ENCODE results near the gene SLC22A23. TPM values are rescaled to one million over a fixed set of nuclear protein-coding genes. Genes with fewer than 3 reads are reported as not detected.

Gene SLC22A23
- total RNA-seq, 2 donors from 2014 or later, result 53.1 to 129 TPM

DNA sequence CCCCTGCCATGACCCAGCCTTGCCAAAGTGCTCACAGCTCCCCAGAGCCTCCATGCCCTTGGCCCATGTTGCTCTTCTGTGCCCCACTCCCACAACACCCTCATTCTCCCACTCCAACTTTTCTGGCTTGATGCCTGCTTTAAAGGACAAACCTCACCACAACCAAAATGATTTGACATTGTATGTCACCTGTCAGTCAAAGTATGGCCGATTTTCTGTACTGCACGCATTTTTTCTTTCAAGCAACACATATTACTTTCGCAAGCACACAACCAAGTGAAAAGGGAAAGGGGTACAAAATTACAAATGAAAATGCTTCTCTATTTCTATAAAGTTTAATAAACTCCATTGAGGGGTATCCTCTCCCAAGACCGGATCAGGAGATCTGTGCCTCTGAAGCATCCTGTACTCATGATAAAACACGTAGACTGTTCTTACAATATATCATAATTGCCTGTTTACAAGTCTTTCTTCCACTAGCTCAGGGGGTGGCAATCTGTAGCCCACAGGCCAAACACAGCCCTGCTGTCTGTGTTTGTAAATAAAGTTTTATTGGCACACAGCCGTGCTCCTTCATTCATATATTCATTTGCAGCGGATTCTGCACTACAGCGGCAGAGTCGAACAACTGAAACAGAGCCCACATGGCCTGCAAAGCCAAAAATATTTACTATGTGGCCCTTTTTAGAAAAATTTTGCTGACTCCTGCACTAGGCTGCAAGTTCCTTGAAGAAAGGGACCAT, 32.5 kb downstream of the SLC22A23 start:
- Histone ChIP-seq H3K9me3 (no peaks in the 10 kb centered on the region), H3K27me3 (replicated peaks; ENCODE audit: insufficient read depth) (no peaks in the 10 kb centered on the region), H3K4me3 (no peak overlapping the region), H3K4me1 (replicated peaks) (peaks cover 2% of the 10 kb centered on the region), H3K36me3 (no peaks in the 10 kb centered on the region), H3K27ac (no peak overlapping the region)
- DNase-seq (ENCODE audit: low spot score), result no peak
- 93% methylated on average over 9 of the region's 9 CpGs for WGBS
- TF ChIP-seq CTCF (IDR thresholded peaks at IDR 0.05), result no peak
- no peak for TF ChIP-seq POLR2AphosphoS5 (IDR thresholded peaks at IDR 0.05)
- TF ChIP-seq POLR2A (IDR thresholded peaks at IDR 0.05), result no peak
- intact Hi-C loops (cut with DNase I), result no loop called here

DNA sequence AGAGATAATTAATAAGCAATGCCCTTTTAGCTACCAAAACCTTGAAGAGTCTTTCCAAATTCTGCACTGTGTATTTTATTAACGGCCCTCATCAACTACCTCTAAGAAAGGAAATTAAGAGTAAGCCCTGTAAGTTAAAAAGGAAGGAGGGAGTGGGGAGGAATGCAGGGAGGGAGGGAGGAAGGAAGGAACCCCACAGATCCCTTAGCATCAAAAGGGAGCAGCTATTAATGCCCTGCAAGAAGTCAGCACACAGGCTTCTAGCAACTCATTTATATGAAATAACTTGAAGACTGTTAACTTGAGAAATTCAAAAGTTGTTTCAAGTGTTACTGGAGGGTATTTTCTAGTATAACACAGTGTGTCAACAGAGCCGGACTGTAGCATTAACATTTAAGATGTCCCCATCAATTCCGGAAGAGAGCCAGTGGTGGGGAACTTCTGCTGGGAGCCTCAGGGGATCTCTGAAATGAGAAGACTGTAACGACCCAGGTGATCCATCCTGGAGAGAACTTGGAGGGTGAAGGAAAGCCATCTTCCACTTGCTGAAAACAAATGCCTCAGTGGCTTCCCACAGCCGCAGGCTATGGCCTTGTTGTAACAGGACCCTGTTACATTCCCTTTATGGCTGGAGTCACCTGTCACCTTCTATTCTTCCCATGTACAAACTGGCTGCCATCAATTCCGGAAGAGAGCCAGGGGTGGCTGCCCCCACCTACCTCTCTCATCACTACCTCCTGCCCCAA, 33.2 kb downstream of the SLC22A23 start:
- intact Hi-C loops (cut with DNase I), result no loop called here
- TF ChIP-seq POLR2A (IDR thresholded peaks at IDR 0.05), result no peak
- no peak for TF ChIP-seq CTCF (IDR thresholded peaks at IDR 0.05)
- no peak for TF ChIP-seq POLR2AphosphoS5 (IDR thresholded peaks at IDR 0.05)
- DNase-seq (ENCODE audit: low spot score), result no peak
- H3K4me3 ChIP-seq, result no peak overlapping the region
- peaks cover 2% of the 10 kb centered on the region for H3K4me1 ChIP-seq (replicated peaks)
- H3K27ac ChIP-seq, result no peak overlapping the region
- H3K36me3 ChIP-seq, result no peaks in the 10 kb centered on the region
- no peaks in the 10 kb centered on the region for H3K9me3 ChIP-seq
- WGBS, result 80% methylated on average over 6 of the region's 6 CpGs
- H3K27me3 ChIP-seq (replicated peaks; ENCODE audit: insufficient read depth), result no peaks in the 10 kb centered on the region

- no peak for TF ChIP-seq POLR2A (IDR thresholded peaks at IDR 0.05)
- TF ChIP-seq POLR2AphosphoS5 (IDR thresholded peaks at IDR 0.05), result no peak
- no peak for TF ChIP-seq CTCF (IDR thresholded peaks at IDR 0.05)
- intact Hi-C loops (cut with DNase I), result no loop called here
- no peak for DNase-seq (ENCODE audit: low spot score)
- no peaks in the 10 kb centered on the region for H3K27me3 ChIP-seq (replicated peaks; ENCODE audit: insufficient read depth)
- WGBS, result 84% methylated on average over 6 of the region's 6 CpGs
- H3K4me1 ChIP-seq (replicated peaks), result peaks cover 2% of the 10 kb centered on the region
- H3K9me3 ChIP-seq, result no peaks in the 10 kb centered on the region
- H3K36me3 ChIP-seq, result no peaks in the 10 kb centered on the region
- no peak overlapping the region for H3K4me3 ChIP-seq
- H3K27ac ChIP-seq, result no peak overlapping the region
Measured at GRCh38 chr6:3422435-3423070, 34.3 kb downstream of the SLC22A23 start.

GRCh38 chr6:3421791-3422434, 34.9 kb downstream of the SLC22A23 start:
- H3K4me1 ChIP-seq (replicated peaks), result no peaks in the 10 kb centered on the region
- H3K36me3 ChIP-seq, result no peaks in the 10 kb centered on the region
- no peak for TF ChIP-seq POLR2A (IDR thresholded peaks at IDR 0.05)
- no peak for TF ChIP-seq POLR2AphosphoS5 (IDR thresholded peaks at IDR 0.05)
- TF ChIP-seq CTCF (IDR thresholded peaks at IDR 0.05), result no peak
- no peaks in the 10 kb centered on the region for H3K9me3 ChIP-seq
- intact Hi-C loops (cut with DNase I), result no loop called here
- no peak overlapping the region for H3K4me3 ChIP-seq
- no peak overlapping the region for H3K27ac ChIP-seq
- 67% methylated on average over 13 of the region's 13 CpGs for WGBS
- H3K27me3 ChIP-seq (replicated peaks; ENCODE audit: insufficient read depth), result no peaks in the 10 kb centered on the region
- DNase-seq (ENCODE audit: low spot score), result no peak
